ENCODE results near the gene ZAP70. TPM values are rescaled to one million over a fixed set of nuclear protein-coding genes. Genes with fewer than 3 reads are reported as not detected.

The ZAP70 gene
- total and polyA plus RNA-seq, 9 donors = 0.45 to 2.0 (median 0.75) TPM

GRCh38 chr2:97749581-97749980 is 36.2 kb downstream of the ZAP70 start:
- no peaks in the 10 kb centered on the region for H3K36me3 ChIP-seq
- no peak for TF ChIP-seq POLR2A (IDR thresholded peaks at IDR 0.05)
- no peak for TF ChIP-seq CTCF (IDR thresholded peaks at IDR 0.05)
- TF ChIP-seq EP300 (IDR thresholded peaks at IDR 0.05) = no peak
- intact Hi-C loops (cut with DNase I) = no loop called here
- H3K27me3 ChIP-seq = no peaks in the 10 kb centered on the region
- 63 to 82% (median 67%) methylated on average over 5 of the region's 5 CpGs for WGBS, 3 donors
- DNase-seq = no peak
- H3K9me3 ChIP-seq = no peaks in the 10 kb centered on the region
- no peaks in the 10 kb centered on the region for H3K4me1 ChIP-seq (ENCODE audit: insufficient read depth)
- no peak overlapping the region for H3K4me3 ChIP-seq
- no peak overlapping the region for H3K27ac ChIP-seq

GRCh38 chr2:97750017-97750416 is 36.6 kb downstream of the ZAP70 start:
- no peak for DNase-seq
- intact Hi-C loops (cut with DNase I) = no loop called here
- Histone ChIP-seq H3K36me3 (no peaks in the 10 kb centered on the region), H3K27ac (no peak overlapping the region), H3K27me3 (no peaks in the 10 kb centered on the region), H3K9me3 (no peaks in the 10 kb centered on the region), H3K4me3 (no peak overlapping the region), H3K4me1 (ENCODE audit: insufficient read depth) (no peaks in the 10 kb centered on the region)
- 96 to 100% (median 98%) methylated on average over 4 of the region's 4 CpGs for WGBS, 3 donors
- TF ChIP-seq EP300 (IDR thresholded peaks at IDR 0.05) (no peak), CTCF (IDR thresholded peaks at IDR 0.05) (no peak), POLR2A (IDR thresholded peaks at IDR 0.05) (no peak)

- no peak for DNase-seq
- 44 to 65% (median 48%) methylated on average over 3 of the region's 3 CpGs for WGBS, 3 donors
- H3K36me3 ChIP-seq = no peaks in the 10 kb centered on the region
Measured at GRCh38 chr2:97751752-97752151, 38.4 kb downstream of the ZAP70 start.

GRCh38 chr2:97752342-97753334 is 39.3 kb downstream of the ZAP70 start:
- 94 to 97% (median 95%) methylated on average over 3 of the region's 3 CpGs for WGBS, 3 donors
- no peaks in the 10 kb centered on the region for H3K27me3 ChIP-seq
- no peaks in the 10 kb centered on the region for H3K9me3 ChIP-seq
- no peaks in the 10 kb centered on the region for H3K4me1 ChIP-seq (ENCODE audit: insufficient read depth)
- no peak overlapping the region for H3K27ac ChIP-seq
- TF ChIP-seq POLR2A (IDR thresholded peaks at IDR 0.05) (no peak), CTCF (IDR thresholded peaks at IDR 0.05) (no peak), EP300 (IDR thresholded peaks at IDR 0.05) (no peak)
- no peaks in the 10 kb centered on the region for H3K36me3 ChIP-seq
- no peak overlapping the region for H3K4me3 ChIP-seq
- DNase-seq = no peak
- intact Hi-C loops (cut with DNase I) = no loop called here

More at GRCh38 chr2:97751752-97752151, 38.4 kb downstream of the ZAP70 start:
- TF ChIP-seq CTCF (IDR thresholded peaks at IDR 0.05) (no peak), POLR2A (IDR thresholded peaks at IDR 0.05) (no peak), EP300 (IDR thresholded peaks at IDR 0.05) (no peak)
- Histone ChIP-seq H3K27me3 (no peaks in the 10 kb centered on the region), H3K27ac (no peak overlapping the region), H3K4me1 (ENCODE audit: insufficient read depth) (no peaks in the 10 kb centered on the region), H3K9me3 (no peaks in the 10 kb centered on the region), H3K4me3 (no peak overlapping the region)
- intact Hi-C loops (cut with DNase I) = no loop called here

Measured in ovary (tissue), 9 donors.